GM12864 (cell line): ENCODE measurements around the gene IKZF3.
"Not testable (repeated sequence)": the region's sequence is repeated elsewhere in the genome, so short reads cannot be mapped to it uniquely, and the experiment has no call there.

Source experiments
- DNase-seq: peaks from one replicate; pipeline ENCODE4 v3.0.0-alpha.2; 2011; ENCODE audit warnings: low read depth
- H3K4me3 ChIP-seq: 2 replicates; pipeline ENCODE4 v1.5.1; 2011; ENCODE audit warnings: mild to moderate bottlenecking, low read depth, low read length, control low read depth
- TF ChIP-seq, protein P1 (sequence below): IDR thresholded peaks from 2 replicates; pipeline ENCODE4 v1.5.1; 2011; ENCODE audit warnings: low read depth, mild to moderate bottlenecking, moderate library complexity, low read length, control low read depth, inconsistent platforms; ENCODE audit errors: missing control alignments

IKZF3 gene

DNA sequence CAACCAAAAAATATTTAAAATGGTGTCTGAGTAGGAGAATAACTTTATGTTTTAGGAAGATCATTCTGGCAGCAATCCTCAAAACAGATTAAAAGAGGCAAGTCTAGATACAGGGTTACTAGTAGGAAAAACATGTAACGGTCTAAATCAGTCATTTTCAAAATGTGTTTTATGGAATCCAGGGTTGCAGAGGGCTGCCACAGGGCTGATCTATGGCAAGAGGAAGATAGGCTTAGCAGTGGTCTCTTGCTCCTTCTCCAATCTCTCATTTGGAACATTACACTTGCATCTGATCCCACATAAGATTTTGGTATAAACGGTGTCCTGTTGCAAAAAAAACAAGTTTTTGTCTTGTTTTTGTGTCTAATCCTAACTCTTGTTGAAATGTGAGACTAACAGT is 9.2 kb downstream of the IKZF3 start:
- TF ChIP-seq, protein P1, sequence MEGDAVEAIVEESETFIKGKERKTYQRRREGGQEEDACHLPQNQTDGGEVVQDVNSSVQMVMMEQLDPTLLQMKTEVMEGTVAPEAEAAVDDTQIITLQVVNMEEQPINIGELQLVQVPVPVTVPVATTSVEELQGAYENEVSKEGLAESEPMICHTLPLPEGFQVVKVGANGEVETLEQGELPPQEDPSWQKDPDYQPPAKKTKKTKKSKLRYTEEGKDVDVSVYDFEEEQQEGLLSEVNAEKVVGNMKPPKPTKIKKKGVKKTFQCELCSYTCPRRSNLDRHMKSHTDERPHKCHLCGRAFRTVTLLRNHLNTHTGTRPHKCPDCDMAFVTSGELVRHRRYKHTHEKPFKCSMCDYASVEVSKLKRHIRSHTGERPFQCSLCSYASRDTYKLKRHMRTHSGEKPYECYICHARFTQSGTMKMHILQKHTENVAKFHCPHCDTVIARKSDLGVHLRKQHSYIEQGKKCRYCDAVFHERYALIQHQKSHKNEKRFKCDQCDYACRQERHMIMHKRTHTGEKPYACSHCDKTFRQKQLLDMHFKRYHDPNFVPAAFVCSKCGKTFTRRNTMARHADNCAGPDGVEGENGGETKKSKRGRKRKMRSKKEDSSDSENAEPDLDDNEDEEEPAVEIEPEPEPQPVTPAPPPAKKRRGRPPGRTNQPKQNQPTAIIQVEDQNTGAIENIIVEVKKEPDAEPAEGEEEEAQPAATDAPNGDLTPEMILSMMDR: no peak
- no peak overlapping the region for H3K4me3 ChIP-seq
- no peak for DNase-seq

DNA sequence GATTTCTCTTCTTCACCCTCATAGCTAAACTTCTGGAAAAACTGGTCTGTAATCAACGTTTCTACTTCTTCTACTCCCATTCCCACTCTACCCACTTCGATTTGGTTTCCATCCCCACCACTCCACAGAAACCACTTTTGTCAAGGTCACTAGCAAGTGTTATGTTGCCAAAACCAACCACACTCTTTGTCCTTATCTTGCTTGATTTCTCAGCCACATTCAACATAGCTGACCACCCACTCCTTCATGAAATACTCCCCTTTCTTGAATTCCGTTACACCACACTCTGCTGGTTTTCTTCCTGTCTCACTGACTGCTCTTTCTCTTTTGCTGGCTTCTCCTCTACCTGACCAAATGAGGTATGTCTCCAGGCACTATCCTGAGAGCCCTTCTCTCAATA is 11.9 kb downstream of the IKZF3 start:
- H3K4me3 ChIP-seq: no peak overlapping the region; the same call in 1 of the 2 replicates
- TF ChIP-seq, protein P1: no peak
- no peak for DNase-seq

DNA sequence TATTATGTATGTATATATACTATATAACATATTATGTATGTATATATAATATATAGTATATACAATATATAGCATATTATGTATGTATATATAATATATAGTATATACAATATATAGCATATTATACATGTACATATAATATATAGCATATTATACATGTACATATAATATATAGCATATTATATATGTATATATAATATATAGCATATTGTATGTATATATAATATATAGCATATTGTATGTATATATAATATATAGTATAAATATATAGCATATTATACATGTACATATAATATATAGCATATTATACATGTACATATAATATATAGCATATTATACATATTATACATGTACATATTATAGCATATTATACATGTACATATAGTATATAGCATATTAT is 13.9 kb downstream of the IKZF3 start:
- H3K4me3 ChIP-seq, DNase-seq: not testable (repeated sequence)

DNA sequence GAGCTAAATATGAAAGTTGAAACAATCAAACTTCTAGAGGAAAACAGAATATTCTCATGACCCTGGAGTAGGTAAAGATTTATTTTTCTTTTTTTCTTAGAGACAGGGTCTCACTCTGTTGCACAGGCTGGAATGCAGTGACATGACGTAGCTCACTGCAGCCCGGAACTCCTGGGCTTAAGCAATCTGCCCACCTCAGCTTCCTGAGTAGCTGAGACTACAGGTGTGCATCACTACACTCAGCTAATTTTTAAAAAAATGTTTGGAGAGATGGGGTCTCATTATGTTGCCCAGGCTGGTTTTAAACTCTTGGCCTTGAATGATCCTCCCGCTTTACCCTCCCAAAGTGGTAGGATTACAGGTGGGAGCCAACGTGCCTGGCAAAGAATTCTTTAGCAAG is 15.5 kb downstream of the IKZF3 start:
- DNase-seq: no peak
- TF ChIP-seq, protein P1: no peak
- no peak overlapping the region for H3K4me3 ChIP-seq

DNA sequence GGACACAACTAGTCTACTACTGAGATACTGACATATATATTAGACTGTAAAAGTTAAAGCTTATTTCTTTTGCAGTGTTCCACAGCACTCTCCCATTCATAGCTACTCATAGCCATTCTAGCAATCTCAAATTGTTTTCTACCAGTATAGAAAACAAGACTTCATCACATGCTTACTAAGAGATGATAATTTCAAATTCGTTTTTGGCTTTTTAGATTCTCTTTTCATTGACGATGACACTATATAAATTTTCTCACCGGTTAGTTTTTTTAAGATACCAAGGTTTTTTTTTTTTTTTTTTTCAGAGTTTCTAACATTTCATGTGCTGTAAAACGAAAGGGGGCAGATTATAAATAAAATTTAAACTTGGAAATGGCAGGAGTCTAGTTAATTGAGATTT is 17.9 kb downstream of the IKZF3 start:
- no peak for DNase-seq
- H3K4me3 ChIP-seq: no peak overlapping the region
- TF ChIP-seq, protein P1: no peak

DNA sequence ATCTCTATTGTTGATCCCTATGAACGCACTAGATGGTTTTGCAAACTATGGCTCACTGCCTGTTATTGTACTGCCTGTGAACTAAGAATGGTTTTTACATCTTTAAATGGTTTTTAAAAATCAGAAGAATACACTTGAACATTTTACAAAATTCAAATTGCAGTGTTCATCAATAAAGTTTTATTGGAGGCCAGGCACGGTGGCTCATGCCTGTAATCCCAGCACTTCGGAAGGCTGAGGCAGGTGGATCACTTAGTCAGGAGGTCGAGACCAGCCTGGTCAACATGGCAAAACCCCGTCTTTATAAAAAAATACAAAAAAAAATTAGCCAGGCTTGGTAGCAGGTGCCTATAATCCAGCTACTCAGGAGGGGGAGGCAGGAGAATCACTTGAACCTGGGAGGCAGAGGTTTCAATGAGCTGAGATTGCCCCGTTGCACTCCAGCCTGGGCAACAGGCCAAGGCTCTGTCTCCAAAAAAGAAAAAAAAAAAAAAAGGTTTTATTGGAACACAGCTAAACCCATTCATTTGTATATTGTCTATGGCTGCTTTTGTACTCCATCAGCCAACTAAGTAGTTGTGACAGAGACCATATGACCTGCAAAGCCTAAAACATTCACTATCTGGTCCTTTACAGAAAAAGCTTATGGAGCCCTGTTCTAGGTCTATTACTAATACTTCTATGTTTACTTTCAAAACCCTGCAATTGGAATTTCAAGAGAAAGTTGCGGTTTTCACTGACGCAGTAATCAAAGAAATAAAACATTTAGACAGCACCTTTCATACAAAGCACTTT is 18.9 kb downstream of the IKZF3 start:
- no peak overlapping the region for H3K4me3 ChIP-seq
- TF ChIP-seq, protein P1: no peak
- DNase-seq: no peak

DNA sequence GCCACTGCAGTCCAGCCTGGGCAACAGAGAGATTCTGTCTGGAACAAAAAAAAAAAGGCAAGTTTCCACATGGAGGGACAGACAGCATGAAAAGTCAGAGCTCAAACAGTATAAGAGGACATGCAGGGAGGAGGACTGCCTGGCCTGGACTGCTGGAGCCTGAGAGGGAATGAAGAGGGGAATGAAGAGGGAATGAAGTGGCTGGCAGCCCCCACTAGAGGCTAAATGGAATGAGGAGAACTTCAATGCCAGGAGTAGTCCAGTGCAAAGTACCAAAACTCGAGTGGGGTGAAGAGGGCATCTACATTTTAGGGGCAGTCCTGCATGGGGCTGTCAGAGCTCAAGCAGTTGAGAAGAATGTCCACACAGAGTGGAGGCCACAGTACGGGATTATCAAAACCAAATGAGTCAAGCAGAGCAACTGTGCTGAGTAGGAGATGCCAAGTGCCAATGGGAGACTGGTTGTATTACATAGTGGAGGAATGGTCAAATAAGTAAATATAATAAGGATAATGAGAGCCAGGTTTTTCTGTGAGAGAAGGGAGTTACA is 22.9 kb downstream of the IKZF3 start:
- no peak for DNase-seq
- TF ChIP-seq, protein P1: no peak
- no peak overlapping the region for H3K4me3 ChIP-seq
